GM23338 (cell line): ENCODE results near the gene RASSF7. TPM values are rescaled to one million over a fixed set of nuclear protein-coding genes. Genes with fewer than 3 reads are reported as not detected.

Experiments used
- ATAC-seq: fragments of 200-7000 bp; cut with Tn5 transposase; 3 replicates; pipeline ENCODE4 v1.9.1; 2020
- DNase-seq: peaks from one replicate; pipeline ENCODE4 v3.0.0-alpha.2; 2015; ENCODE audit warnings: low spot score
- H2AFZ ChIP-seq: fragments of 200-600 bp; sonication (generic); 2 replicates; pipeline ENCODE4 v1.8.0; 2016; ENCODE audit warnings: antibody characterized with exemption, mild to moderate bottlenecking, moderate library complexity
- H3F3A ChIP-seq: fragments of 200-600 bp; sonication (generic); replicated peaks from 2 replicates; pipeline ENCODE4 v1.8.0; 2017; ENCODE audit warnings: antibody characterized with exemption, mixed run types, low read depth
- H3K27ac ChIP-seq: fragments of 200-600 bp; sonication (generic); 2 replicates; pipeline ENCODE4 v1.6.1; 2016; ENCODE audit warnings: low read depth
- H3K27me3 ChIP-seq: fragments of 200-600 bp; sonication (generic); 2 replicates; pipeline ENCODE4 v1.8.0; 2016; ENCODE audit warnings: mild to moderate bottlenecking, mixed run types, moderate library complexity; ENCODE audit not compliant: insufficient read depth
- H3K36me3 ChIP-seq: fragments of 200-600 bp; sonication (generic); 2 replicates; pipeline ENCODE4 v1.8.0; 2016; ENCODE audit warnings: mild to moderate bottlenecking; ENCODE audit not compliant: insufficient read depth
- H3K4me1 ChIP-seq: fragments of 200-600 bp; sonication (generic); 2 replicates; pipeline ENCODE4 v1.8.0; 2016; ENCODE audit warnings: mild to moderate bottlenecking, moderate library complexity; ENCODE audit not compliant: insufficient read depth
- H3K4me2 ChIP-seq: fragments of 200-600 bp; sonication (generic); 2 replicates; pipeline ENCODE4 v1.7.1; 2017; ENCODE audit warnings: mixed run types
- H3K4me3 ChIP-seq: fragments of 200-600 bp; sonication (generic); 2 replicates; pipeline ENCODE4 v1.6.1; 2016; ENCODE audit warnings: mixed run types
- H3K79me2 ChIP-seq: fragments of 200-600 bp; sonication (generic); replicated peaks from 2 replicates; pipeline ENCODE4 v1.8.0; 2017; ENCODE audit warnings: mild to moderate bottlenecking; ENCODE audit not compliant: insufficient read depth
- H3K9me2 ChIP-seq: fragments of 200-600 bp; sonication (generic); 2 replicates; pipeline ENCODE4 v1.8.0; 2017; ENCODE audit not compliant: insufficient read depth
- H4K20me1 ChIP-seq: fragments of 200-600 bp; sonication (generic); replicated peaks from 2 replicates; pipeline ENCODE4 v1.8.0; 2017; ENCODE audit warnings: mild to moderate bottlenecking; ENCODE audit not compliant: insufficient read depth
- H3K27ac Mint-ChIP-seq: 2 replicates; pipeline ENCODE4 v1.8.0; 2020; ENCODE audit warnings: inconsistent platforms, mild to moderate bottlenecking, moderate library complexity, mixed read lengths
- H3K27me3 Mint-ChIP-seq: 3 replicates; pipeline ENCODE4 v1.8.0; 2022; ENCODE audit warnings: low read depth, mild to moderate bottlenecking, moderate library complexity, mixed read lengths, inconsistent platforms; ENCODE audit not compliant: insufficient read depth, poor library complexity
- H3K36me3 Mint-ChIP-seq: 3 replicates; pipeline ENCODE4 v1.8.0; 2021; ENCODE audit warnings: low read depth, mild to moderate bottlenecking, inconsistent platforms, moderate library complexity, mixed read lengths
- H3K4me1 Mint-ChIP-seq: 3 replicates; pipeline ENCODE4 v1.8.0; 2020; ENCODE audit warnings: mild to moderate bottlenecking, inconsistent platforms, mixed read lengths
- H3K4me3 Mint-ChIP-seq: 3 replicates; pipeline ENCODE4 v1.8.0; 2021; ENCODE audit warnings: moderate library complexity, mild to moderate bottlenecking, inconsistent platforms, mixed read lengths
- H3K9me3 Mint-ChIP-seq: 3 replicates; pipeline ENCODE4 v1.8.0; 2020; ENCODE audit warnings: moderate library complexity, mild to moderate bottlenecking, inconsistent platforms, mixed read lengths
- EZH2 ChIP-seq: fragments of 200-600 bp; sonication (generic); IDR thresholded peaks from one replicate; pipeline ENCODE4 v1.8.0; 2017; ENCODE audit warnings: antibody characterized with exemption, mild to moderate bottlenecking, low read depth; ENCODE audit not compliant: unreplicated experiment
- EZH2phosphoT487 ChIP-seq: fragments of 200-600 bp; sonication (generic); IDR thresholded peaks from one replicate; pipeline ENCODE4 v1.8.1; 2018; ENCODE audit warnings: antibody characterized with exemption; ENCODE audit not compliant: unreplicated experiment
- JUNB ChIP-seq: IDR thresholded peaks from one replicate; pipeline ENCODE4 v1.6.1; 2016; ENCODE audit warnings: antibody characterized with exemption; ENCODE audit not compliant: unreplicated experiment
- NANOG ChIP-seq: IDR thresholded peaks from 2 replicates; pipeline ENCODE4 v1.6.1; 2016; ENCODE audit warnings: antibody characterized with exemption, borderline replicate concordance
- POLR2AphosphoS5 ChIP-seq: IDR thresholded peaks from 2 replicates; pipeline ENCODE4 v1.6.1; 2016; ENCODE audit warnings: antibody characterized with exemption, low read depth
- REST ChIP-seq: IDR thresholded peaks from one replicate; pipeline ENCODE4 v1.6.1; 2018; ENCODE audit warnings: antibody characterized with exemption; ENCODE audit not compliant: unreplicated experiment
- STAT1 ChIP-seq: IDR thresholded peaks from one replicate; pipeline ENCODE4 v1.6.1; 2016; ENCODE audit warnings: antibody characterized with exemption; ENCODE audit not compliant: unreplicated experiment
- ZNF114 ChIP-seq: fragments of 250-450 bp; sonication (Bioruptor Pico); IDR thresholded peaks from 2 replicates; pipeline ENCODE4 v1.5.0; 2020; ENCODE audit warnings: mild to moderate bottlenecking, moderate library complexity
- ZNF331 ChIP-seq: fragments of 250-450 bp; sonication (Bioruptor Pico); IDR thresholded peaks from 2 replicates; pipeline ENCODE4 v1.5.0; 2020; ENCODE audit warnings: low read depth, mild to moderate bottlenecking, moderate library complexity
- polyA plus RNA-seq: library from polyadenylated mRNA; unstranded; fragments of >200 nt; fragmentation: Nextera tagmentation; extraction: Ambion mirVana; gene quantifications from 2 replicates; pipeline ENCODE4 v1.2.1, GENCODE V29; 2016
- total RNA-seq: library from RNA; depleted of rRNA; stranded (reverse); fragments of >200 nt; shearing (Covaris generic); gene quantifications from 2 replicates; pipeline ENCODE4 v1.2.3, GENCODE V29; 2014
- TF ChIP-seq, protein P1 (sequence below), 2 experiments: fragments of 200-600 bp in 1 of 2; sonication (generic) in 1 of 2; conservative IDR thresholded peaks; 2 replicates each; pipeline versions ENCODE4 v1.5.1 to v1.6.1; 2016 to 2017; ENCODE audit warnings: antibody characterized with exemption in 2 of 2, low read depth in 2 of 2, mild to moderate bottlenecking in 2 of 2, moderate library complexity in 1 of 2
- TF ChIP-seq, protein P2 (sequence below): IDR thresholded peaks from 2 replicates; pipeline ENCODE4 v1.6.1; 2016; ENCODE audit warnings: antibody characterized with exemption

The RASSF7 gene
- total and polyA plus RNA-seq, 2 experiments from 2014 or later, result 39.6 to 64.8 TPM

GRCh38 chr11:541433-541885, 19.3 kb upstream of the RASSF7 start (continued):
- TF ChIP-seq, protein P1, sequence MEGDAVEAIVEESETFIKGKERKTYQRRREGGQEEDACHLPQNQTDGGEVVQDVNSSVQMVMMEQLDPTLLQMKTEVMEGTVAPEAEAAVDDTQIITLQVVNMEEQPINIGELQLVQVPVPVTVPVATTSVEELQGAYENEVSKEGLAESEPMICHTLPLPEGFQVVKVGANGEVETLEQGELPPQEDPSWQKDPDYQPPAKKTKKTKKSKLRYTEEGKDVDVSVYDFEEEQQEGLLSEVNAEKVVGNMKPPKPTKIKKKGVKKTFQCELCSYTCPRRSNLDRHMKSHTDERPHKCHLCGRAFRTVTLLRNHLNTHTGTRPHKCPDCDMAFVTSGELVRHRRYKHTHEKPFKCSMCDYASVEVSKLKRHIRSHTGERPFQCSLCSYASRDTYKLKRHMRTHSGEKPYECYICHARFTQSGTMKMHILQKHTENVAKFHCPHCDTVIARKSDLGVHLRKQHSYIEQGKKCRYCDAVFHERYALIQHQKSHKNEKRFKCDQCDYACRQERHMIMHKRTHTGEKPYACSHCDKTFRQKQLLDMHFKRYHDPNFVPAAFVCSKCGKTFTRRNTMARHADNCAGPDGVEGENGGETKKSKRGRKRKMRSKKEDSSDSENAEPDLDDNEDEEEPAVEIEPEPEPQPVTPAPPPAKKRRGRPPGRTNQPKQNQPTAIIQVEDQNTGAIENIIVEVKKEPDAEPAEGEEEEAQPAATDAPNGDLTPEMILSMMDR (conservative IDR thresholded peaks at IDR 0.05; ENCODE audit: low read depth in 2 of 2), result no peak
- TF ChIP-seq NANOG (no peak), JUNB (no peak), ZNF331 (CRISPR knock-in tag) (no peak), POLR2AphosphoS5 (no peak), ZNF114 (no peak), STAT1 (no peak), EZH2 (no peak)

GRCh38 chr11:544817-545166, 16.0 kb upstream of the RASSF7 start:
- H3K27me3 Mint-ChIP-seq, result peaks cover 12% of the 10 kb centered on the region
- DNase-seq (no peak), ATAC-seq (no peak)
- H3K27ac Mint-ChIP-seq, result no peak overlapping the region
- Histone ChIP-seq H3K27ac (no peak overlapping the region), H3K4me2 (no peak overlapping the region), H3K9me2 (no peaks in the 10 kb centered on the region), H3K27me3 (no peaks in the 10 kb centered on the region), H2AFZ (no peak overlapping the region), H4K20me1 (no peaks in the 10 kb centered on the region), H3F3A (no peaks in the 10 kb centered on the region), H3K36me3 (no peaks in the 10 kb centered on the region), H3K4me3 (no peak overlapping the region), H3K4me1 (no peaks in the 10 kb centered on the region), H3K79me2 (no peaks in the 10 kb centered on the region)
- H3K4me3 Mint-ChIP-seq, result no peak overlapping the region
- no peak for TF ChIP-seq EZH2
- TF ChIP-seq EZH2phosphoT487, result no peak
- TF ChIP-seq JUNB, result no peak
- no peak for TF ChIP-seq REST
- TF ChIP-seq, protein P1 (conservative IDR thresholded peaks at IDR 0.05; ENCODE audit: low read depth in 2 of 2), result no peak
- no peak for TF ChIP-seq ZNF114
- TF ChIP-seq NANOG, result no peak
- TF ChIP-seq, protein P2, sequence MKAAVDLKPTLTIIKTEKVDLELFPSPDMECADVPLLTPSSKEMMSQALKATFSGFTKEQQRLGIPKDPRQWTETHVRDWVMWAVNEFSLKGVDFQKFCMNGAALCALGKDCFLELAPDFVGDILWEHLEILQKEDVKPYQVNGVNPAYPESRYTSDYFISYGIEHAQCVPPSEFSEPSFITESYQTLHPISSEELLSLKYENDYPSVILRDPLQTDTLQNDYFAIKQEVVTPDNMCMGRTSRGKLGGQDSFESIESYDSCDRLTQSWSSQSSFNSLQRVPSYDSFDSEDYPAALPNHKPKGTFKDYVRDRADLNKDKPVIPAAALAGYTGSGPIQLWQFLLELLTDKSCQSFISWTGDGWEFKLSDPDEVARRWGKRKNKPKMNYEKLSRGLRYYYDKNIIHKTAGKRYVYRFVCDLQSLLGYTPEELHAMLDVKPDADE, result no peak
- no peak for TF ChIP-seq POLR2AphosphoS5
- H3K9me3 Mint-ChIP-seq, result no peaks in the 10 kb centered on the region
- H3K36me3 Mint-ChIP-seq, result peaks cover 3% of the 10 kb centered on the region; the same call in 2 of the 3 replicates
- H3K4me1 Mint-ChIP-seq, result no peaks in the 10 kb centered on the region; the same call in 2 of the 3 replicates
